AG04450 (cell line): Measurements from ENCODE around the gene BCO1. TPM values are rescaled to one million over a fixed set of nuclear protein-coding genes. Genes with fewer than 3 reads are reported as not detected.

Experiments used
- CTCF ChIA-PET: fragments of 300-600, 350-600 bp; formaldehyde crosslinking; extraction: SDS; loops from one replicate; lab custom pipeline; 2022; ENCODE audit warnings: antibody characterized with exemption, inconsistent platforms; lab: Charles Lee
- POLR2A ChIA-PET: fragments of 350-600 bp; formaldehyde crosslinking; extraction: SDS; loops from one replicate; lab custom pipeline; 2021; ENCODE audit warnings: antibody characterized with exemption, inconsistent platforms; lab: Yijun Ruan, JAX
- DNase-seq: peaks from one replicate; pipeline ENCODE4 v3.0.0-alpha.2; 2011; ENCODE audit warnings: low read depth, low spot score
- H3K27ac ChIP-seq: one replicate; pipeline ENCODE4 v1.5.1; 2012; ENCODE audit warnings: low read depth, low read length, control low read depth
- H3K27me3 ChIP-seq: one replicate; pipeline ENCODE4 v1.6.0; 2012; ENCODE audit warnings: low read length; ENCODE audit not compliant: control insufficient read depth, insufficient read depth
- H3K4me3 ChIP-seq: 2 replicates; pipeline ENCODE4 v1.5.1; 2011; ENCODE audit warnings: mild to moderate bottlenecking, low read depth, low read length, control low read depth
- H3K9me3 ChIP-seq: 2 replicates; pipeline ENCODE4 v1.5.1; 2012; ENCODE audit warnings: low read length; ENCODE audit not compliant: control insufficient read depth, insufficient read depth
- polyA plus RNA-seq: library from polyadenylated mRNA; depleted of rRNA; stranded (reverse); fragments of >200 nt; gene quantifications from 2 replicates; pipeline ENCODE4 v1.2.3, GENCODE V29; 2011
- TF ChIP-seq, protein P1 (sequence below): IDR thresholded peaks from 2 replicates; pipeline ENCODE4 v1.5.1; 2011; ENCODE audit warnings: low read depth, low read length, control low read depth, inconsistent platforms

The BCO1 gene
- polyA plus RNA-seq, 1 experiment: not detected

DNA sequence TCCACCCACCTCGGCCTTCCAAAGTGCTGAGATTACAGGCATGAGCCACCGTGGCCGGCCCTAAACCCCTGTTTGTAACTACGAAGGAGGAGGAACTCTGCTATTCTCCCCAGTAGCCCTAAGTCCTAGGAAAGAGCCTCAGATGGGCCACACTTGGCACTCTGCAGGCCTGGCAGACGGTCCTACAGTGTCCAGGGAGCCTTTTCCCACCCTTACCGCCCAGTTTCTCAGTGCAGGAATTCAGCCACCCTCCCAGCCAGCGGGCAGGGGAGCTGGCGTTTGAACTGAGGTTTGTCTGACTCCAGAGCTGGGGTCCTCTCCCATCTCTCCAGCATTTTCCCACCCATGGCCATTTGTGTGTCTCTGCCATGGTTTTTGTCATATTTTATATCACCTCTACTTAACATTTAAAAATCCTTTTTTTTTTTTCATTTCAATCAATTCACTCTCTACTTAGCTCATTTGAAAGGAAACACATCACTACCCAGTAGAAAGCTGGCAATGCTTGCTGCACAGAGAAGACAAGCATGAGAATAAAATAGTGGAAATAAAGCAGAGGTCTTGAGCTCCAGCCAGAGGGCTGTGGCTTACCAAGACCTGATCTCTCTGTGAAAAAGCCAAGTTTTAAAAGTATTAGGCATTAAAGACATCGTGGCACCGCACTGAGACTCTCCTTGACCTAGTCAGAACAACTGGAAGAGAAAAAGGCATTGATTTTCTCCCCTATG is 34.9 kb downstream of the BCO1 start:
- no peak for DNase-seq
- Histone ChIP-seq H3K27me3 (peaks cover 2% of the 10 kb centered on the region), H3K27ac (no peak overlapping the region), H3K4me3 (no peak overlapping the region), H3K9me3 (no peaks in the 10 kb centered on the region)
- TF ChIP-seq, protein P1, sequence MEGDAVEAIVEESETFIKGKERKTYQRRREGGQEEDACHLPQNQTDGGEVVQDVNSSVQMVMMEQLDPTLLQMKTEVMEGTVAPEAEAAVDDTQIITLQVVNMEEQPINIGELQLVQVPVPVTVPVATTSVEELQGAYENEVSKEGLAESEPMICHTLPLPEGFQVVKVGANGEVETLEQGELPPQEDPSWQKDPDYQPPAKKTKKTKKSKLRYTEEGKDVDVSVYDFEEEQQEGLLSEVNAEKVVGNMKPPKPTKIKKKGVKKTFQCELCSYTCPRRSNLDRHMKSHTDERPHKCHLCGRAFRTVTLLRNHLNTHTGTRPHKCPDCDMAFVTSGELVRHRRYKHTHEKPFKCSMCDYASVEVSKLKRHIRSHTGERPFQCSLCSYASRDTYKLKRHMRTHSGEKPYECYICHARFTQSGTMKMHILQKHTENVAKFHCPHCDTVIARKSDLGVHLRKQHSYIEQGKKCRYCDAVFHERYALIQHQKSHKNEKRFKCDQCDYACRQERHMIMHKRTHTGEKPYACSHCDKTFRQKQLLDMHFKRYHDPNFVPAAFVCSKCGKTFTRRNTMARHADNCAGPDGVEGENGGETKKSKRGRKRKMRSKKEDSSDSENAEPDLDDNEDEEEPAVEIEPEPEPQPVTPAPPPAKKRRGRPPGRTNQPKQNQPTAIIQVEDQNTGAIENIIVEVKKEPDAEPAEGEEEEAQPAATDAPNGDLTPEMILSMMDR: no peak
- ChIA-PET POLR2A (no interaction called here), CTCF (interaction anchor here (0.7 to 1.9 kb wide), 3 partner anchors 9 to 68 kb away, joined by 4 to 17 read pairs (median 4); no protein-coding TSS in a partner anchor)

DNA sequence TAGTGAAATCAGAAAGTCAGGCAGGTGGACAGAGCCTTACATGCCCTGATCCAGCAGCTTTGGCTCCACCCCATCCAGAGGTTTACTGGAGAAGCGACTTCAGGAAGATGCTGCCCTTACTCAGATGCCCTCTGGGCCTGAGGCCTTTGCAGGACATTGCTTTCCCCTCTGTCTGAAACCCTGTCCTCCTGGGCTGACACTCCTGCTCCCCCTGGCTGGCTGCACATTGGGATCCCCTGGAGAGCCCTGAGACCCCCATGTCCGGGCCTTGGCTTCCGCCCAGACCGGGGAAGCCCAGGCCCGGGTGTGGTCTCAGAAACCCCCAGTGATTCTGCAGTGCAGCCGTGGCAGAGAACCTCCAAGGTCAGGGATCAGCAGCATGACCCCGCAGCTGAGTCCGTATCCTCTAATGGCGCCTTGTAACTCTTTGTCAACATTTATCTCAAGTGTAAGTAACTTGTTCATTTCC is 36.6 kb downstream of the BCO1 start:
- ChIA-PET CTCF (interaction anchor here (1.9 kb wide), 1 partner anchor 14 kb away, joined by 17 read pairs; no protein-coding TSS in a partner anchor), POLR2A (no interaction called here)
- Histone ChIP-seq H3K9me3 (no peaks in the 10 kb centered on the region), H3K4me3 (no peak overlapping the region), H3K27me3 (peaks cover 2% of the 10 kb centered on the region), H3K27ac (no peak overlapping the region)
- TF ChIP-seq, protein P1: no peak
- no peak for DNase-seq

DNA sequence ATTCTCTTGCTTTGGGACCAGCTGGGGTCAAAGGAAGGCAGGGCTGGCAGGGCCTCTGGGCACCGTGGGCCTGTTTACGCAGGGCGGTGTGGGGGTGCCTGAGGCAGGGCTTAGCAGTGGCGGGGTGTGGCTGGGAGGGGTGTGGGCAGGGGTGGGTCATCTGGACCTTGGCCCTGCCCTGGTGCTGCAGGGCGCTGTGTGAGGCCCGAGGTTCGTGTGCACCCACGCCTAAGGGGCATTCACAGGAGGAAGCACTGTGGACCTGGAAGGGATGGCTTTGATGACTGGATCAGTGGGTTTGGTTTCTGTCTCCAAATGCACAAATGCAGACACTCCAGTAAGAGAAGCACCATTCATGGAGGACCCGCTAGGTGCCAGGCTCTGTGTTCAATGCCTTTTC is 37.3 kb downstream of the BCO1 start:
- no peak for DNase-seq
- Histone ChIP-seq H3K27ac (no peak overlapping the region), H3K4me3 (no peak overlapping the region), H3K27me3 (peaks cover 2% of the 10 kb centered on the region), H3K9me3 (no peaks in the 10 kb centered on the region)
- ChIA-PET POLR2A (no interaction called here), CTCF (interaction anchor here (1.0 to 1.3 kb wide), 2 partner anchors 14 to 15 kb away, joined by 3 to 4 read pairs; no protein-coding TSS in a partner anchor)
- TF ChIP-seq, protein P1: no peak

DNA sequence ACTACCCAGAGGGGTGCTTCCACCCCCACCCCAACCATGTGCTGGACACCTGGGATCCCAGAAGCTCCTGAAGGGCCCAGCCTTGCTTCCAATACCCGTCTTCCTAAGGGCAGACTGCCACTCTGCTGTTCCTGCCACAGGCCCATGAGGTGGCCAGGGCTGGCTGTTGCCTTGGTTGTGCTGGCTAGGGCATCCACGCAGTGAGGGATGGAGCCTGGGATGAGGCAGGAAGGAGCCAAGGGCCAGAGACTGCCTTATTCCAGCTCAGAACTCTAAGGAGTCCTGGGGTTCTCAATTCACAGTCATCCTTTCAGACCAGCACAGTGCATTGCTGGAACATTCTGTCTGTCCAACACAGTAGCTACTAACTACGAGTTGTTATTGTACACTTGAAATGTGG is 37.8 kb downstream of the BCO1 start:
- Histone ChIP-seq H3K4me3 (no peak overlapping the region), H3K9me3 (no peaks in the 10 kb centered on the region), H3K27ac (no peak overlapping the region), H3K27me3 (peaks cover 2% of the 10 kb centered on the region)
- DNase-seq: no peak
- TF ChIP-seq, protein P1: no peak
- ChIA-PET CTCF (interaction anchor here (1.0 to 1.3 kb wide), 2 partner anchors 15 to 16 kb away, joined by 3 to 4 read pairs; no protein-coding TSS in a partner anchor), POLR2A (no interaction called here)

DNA sequence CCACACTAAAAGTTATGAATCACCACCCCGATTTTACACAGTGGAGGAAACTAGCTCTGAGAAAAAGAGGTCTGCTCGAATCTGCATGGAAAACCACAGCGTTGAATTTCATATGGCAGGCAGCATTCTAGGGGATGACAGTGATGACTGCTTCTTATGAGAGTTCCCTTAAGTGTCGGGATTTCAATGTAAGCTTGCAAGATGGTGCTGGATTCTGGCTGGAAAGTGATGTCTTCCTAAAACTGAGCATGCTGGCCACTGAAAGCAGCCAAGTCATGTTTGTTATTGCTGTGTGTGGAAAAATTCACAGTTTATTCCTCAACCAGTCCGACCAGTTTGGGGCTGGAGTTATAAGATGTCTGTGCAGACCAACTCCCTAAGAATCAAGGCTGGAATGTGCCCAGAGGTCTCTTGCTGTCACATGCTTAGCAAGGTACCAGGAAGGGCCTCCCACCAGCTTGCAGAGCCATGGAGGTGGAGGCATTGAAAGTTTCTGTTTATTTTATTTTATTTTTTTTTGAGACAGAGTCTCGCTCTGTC is 39.1 kb downstream of the BCO1 start:
- no peaks in the 10 kb centered on the region for H3K9me3 ChIP-seq
- ChIA-PET POLR2A (no interaction called here), CTCF (interaction anchor here (1.1 kb wide), 1 partner anchor 73 kb away, joined by 3 read pairs; no protein-coding TSS in a partner anchor)

More for the DNA sequence above, 39.1 kb downstream of the BCO1 start:
- DNase-seq: no peak
- Histone ChIP-seq H3K4me3 (no peak overlapping the region), H3K27ac (no peak overlapping the region), H3K27me3 (peaks cover 2% of the 10 kb centered on the region)
- TF ChIP-seq, protein P1: no peak
